Heart left ventricle (tissue), 13 donors: Measurements from ENCODE around the gene GPR156.

Source experiments
- POLR2A ChIP-seq, 2 donors: fragments of 450-650 bp; IDR thresholded peaks; one replicate each; pipeline ENCODE4 v1.6.1; 2017; ENCODE audit warnings: antibody characterized with exemption in 2 of 2, mild to moderate bottlenecking in 2 of 2, moderate library complexity in 2 of 2
- TF ChIP-seq, protein P1 (sequence below), 12 donors: fragments of 200-600 bp; sonication (generic) in 4 of 12; IDR thresholded peaks; one replicate each; pipeline versions ENCODE4 v1.5.0 to v1.8.0; 2018 to 2022; ENCODE audit warnings: antibody characterized with exemption in 12 of 12, mild to moderate bottlenecking in 5 of 12
- donor health status: ischemic (EF 13 %, LVEDD 7.1; RV severe dilation, severe dysfunction).
- donor health status: DM: no; HTN: yes; CAD: no.
- donor health status: DM: no; HTN: no; CAD: no.
- donor health status: ischemic (EF 25% LVEDD 6.9; RV normal size, moderate dysfunction).
- donor health status: ischemic (EF 25% LVEDD 5.7; RV mildly dilated, moderate dysfunction).
- donor health status: ischemic (EF 35%, LVEDD 5.7; RV mildly dilated, moderate dysfunction).
- donor health status: nonischemic (EF 11% LVEDD 7.7; RV severe dilation, severe dysfunction).
- donor health status: DM: yes; HTN: yes; CAD: no.
- donor health status: PGD.
- donor health status: ischemic (EF 29% LVEDD 5.4; RV normal size, mild dysfunction).
- donor health status: nonischemic (EF 23%, LVEDD 6.1; RV moderate dilation, normal function).

- TF ChIP-seq, protein P1, sequence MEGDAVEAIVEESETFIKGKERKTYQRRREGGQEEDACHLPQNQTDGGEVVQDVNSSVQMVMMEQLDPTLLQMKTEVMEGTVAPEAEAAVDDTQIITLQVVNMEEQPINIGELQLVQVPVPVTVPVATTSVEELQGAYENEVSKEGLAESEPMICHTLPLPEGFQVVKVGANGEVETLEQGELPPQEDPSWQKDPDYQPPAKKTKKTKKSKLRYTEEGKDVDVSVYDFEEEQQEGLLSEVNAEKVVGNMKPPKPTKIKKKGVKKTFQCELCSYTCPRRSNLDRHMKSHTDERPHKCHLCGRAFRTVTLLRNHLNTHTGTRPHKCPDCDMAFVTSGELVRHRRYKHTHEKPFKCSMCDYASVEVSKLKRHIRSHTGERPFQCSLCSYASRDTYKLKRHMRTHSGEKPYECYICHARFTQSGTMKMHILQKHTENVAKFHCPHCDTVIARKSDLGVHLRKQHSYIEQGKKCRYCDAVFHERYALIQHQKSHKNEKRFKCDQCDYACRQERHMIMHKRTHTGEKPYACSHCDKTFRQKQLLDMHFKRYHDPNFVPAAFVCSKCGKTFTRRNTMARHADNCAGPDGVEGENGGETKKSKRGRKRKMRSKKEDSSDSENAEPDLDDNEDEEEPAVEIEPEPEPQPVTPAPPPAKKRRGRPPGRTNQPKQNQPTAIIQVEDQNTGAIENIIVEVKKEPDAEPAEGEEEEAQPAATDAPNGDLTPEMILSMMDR (IDR thresholded peaks at IDR 0.05) = no peak
- no peak for TF ChIP-seq POLR2A (IDR thresholded peaks at IDR 0.05)
These were observed 147.5 kb downstream of the GPR156 start for GRCh38 chr3:120137548-120137947.
